Activated CD8-positive, alpha-beta memory T cell treated with anti-CD3 and anti-CD28 coated beads, Interleukin-2, amount 50 U/mL, for 1 hour (primary cell): ENCODE results near the gene AP5S1.
"Not testable (repeated sequence)": the region's sequence is repeated elsewhere in the genome, so short reads cannot be mapped to it uniquely, and the experiment has no call there.

Experiments
- DNase-seq: peaks from one replicate; pipeline ENCODE4 v3.0.0-alpha.2; 2020; ENCODE audit errors: extremely low read depth

Gene AP5S1

GRCh38 chr20:3843490-3843889 lies 23.1 kb downstream of the AP5S1 start:
- no peak for DNase-seq

- DNase-seq, result not testable (repeated sequence)
These were observed 23.8 kb downstream of the AP5S1 start for GRCh38 chr20:3843990-3844619.

- no peak for DNase-seq
These were observed 26.0 kb downstream of the AP5S1 start for GRCh38 chr20:3846378-3846739.

GRCh38 chr20:3846740-3847428 lies 26.5 kb downstream of the AP5S1 start, which contains the start of gene MAVS:
Gene MAVS (plus strand): TSS chr20:3846834. CDS start chr20:3854625, 7,791 bp downstream.
- DNase-seq, result peak; percentile 57

GRCh38 chr20:3847429-3847940 lies 27.1 kb downstream of the AP5S1 start:
- DNase-seq, result no peak

GRCh38 chr20:3848565-3848964 lies 28.2 kb downstream of the AP5S1 start:
- no peak for DNase-seq

GRCh38 chr20:3854462-3854871 lies 34.1 kb downstream of the AP5S1 start:
- DNase-seq, result no peak

GRCh38 chr20:3857405-3857804 lies 37.1 kb downstream of the AP5S1 start:
- no peak for DNase-seq

GRCh38 chr20:3858689-3859088 lies 38.3 kb downstream of the AP5S1 start:
- DNase-seq, result no peak

GRCh38 chr20:3861191-3861590 lies 40.8 kb downstream of the AP5S1 start:
- DNase-seq, result no peak

- DNase-seq, result no peak
These were observed 42.0 kb downstream of the AP5S1 start for GRCh38 chr20:3862333-3862732.

GRCh38 chr20:3863317-3863716 lies 43.0 kb downstream of the AP5S1 start:
- no peak for DNase-seq

GRCh38 chr20:3864518-3864917 lies 44.2 kb downstream of the AP5S1 start:
- DNase-seq, result no peak

GRCh38 chr20:3865152-3865886 lies 45.0 kb downstream of the AP5S1 start:
- no peak for DNase-seq

- no peak for DNase-seq
These were observed 45.6 kb downstream of the AP5S1 start for GRCh38 chr20:3865887-3866407.

- DNase-seq, result no peak
These were observed 46.1 kb downstream of the AP5S1 start for GRCh38 chr20:3866464-3866863.

- DNase-seq, result no peak
These were observed 47.5 kb downstream of the AP5S1 start for GRCh38 chr20:3867802-3868201.

GRCh38 chr20:3869839-3870634 lies 49.7 kb downstream of the AP5S1 start:
- no peak for DNase-seq

- no peak for DNase-seq
These were observed 51.4 kb downstream of the AP5S1 start for GRCh38 chr20:3871550-3872265.

- no peak for DNase-seq
These were observed 53.2 kb downstream of the AP5S1 start for GRCh38 chr20:3873507-3873906.
